ENCODE results near the gene AGAP1. TPM values are rescaled to one million over a fixed set of nuclear protein-coding genes. Genes with fewer than 3 reads are reported as not detected.

Gene AGAP1
- total RNA-seq, 1 experiment from 2014 or later = 25.8 TPM

DNA sequence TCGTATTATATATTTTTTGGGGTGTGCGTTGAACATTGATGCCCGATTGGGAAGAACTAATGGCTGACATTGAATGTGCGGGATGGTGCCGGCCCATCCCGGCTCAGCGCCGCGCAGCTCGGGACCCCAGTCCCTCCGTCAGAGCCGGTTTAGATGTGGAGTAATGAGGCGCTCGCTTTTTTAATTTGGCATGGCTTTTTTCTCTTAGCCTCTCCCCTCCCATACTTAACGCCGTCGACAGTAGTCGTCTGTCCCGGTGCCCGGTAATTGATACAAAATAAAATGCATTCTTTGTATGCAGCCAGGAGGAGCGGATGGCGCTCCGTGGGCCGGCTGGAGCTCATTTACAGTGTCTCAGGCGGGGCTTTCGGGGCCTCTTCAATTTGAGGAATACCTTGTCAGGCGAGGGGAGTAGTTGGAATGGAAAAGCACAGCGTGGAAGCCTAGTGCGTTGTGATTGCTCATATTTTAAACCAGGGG is 465.1 kb downstream of the AGAP1 start:
- H3K18ac ChIP-seq (ENCODE audit: insufficient read length, low read depth, low read length) = no peak overlapping the region
- TF ChIP-seq, protein P1, sequence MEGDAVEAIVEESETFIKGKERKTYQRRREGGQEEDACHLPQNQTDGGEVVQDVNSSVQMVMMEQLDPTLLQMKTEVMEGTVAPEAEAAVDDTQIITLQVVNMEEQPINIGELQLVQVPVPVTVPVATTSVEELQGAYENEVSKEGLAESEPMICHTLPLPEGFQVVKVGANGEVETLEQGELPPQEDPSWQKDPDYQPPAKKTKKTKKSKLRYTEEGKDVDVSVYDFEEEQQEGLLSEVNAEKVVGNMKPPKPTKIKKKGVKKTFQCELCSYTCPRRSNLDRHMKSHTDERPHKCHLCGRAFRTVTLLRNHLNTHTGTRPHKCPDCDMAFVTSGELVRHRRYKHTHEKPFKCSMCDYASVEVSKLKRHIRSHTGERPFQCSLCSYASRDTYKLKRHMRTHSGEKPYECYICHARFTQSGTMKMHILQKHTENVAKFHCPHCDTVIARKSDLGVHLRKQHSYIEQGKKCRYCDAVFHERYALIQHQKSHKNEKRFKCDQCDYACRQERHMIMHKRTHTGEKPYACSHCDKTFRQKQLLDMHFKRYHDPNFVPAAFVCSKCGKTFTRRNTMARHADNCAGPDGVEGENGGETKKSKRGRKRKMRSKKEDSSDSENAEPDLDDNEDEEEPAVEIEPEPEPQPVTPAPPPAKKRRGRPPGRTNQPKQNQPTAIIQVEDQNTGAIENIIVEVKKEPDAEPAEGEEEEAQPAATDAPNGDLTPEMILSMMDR (conservative IDR thresholded peaks at IDR 0.05) = no peak
- H3K27me3 Mint-ChIP-seq (ENCODE audit: low read depth) = no peaks in the 10 kb centered on the region
- H3K4me2 ChIP-seq (ENCODE audit: insufficient read depth, insufficient read length, low read length) = no peak overlapping the region
- no peak overlapping the region for H2BK5ac ChIP-seq (ENCODE audit: insufficient read length, low read length)
- H3K23ac ChIP-seq (ENCODE audit: insufficient read length, low read depth, low read length) = no peak overlapping the region
- H4K91ac ChIP-seq (ENCODE audit: insufficient read length, low read depth, low read length) = no peak overlapping the region
- no peaks in the 10 kb centered on the region for H3K27me3 ChIP-seq (ENCODE audit: insufficient read depth, low read length)
- no peak overlapping the region for H2BK12ac ChIP-seq (ENCODE audit: insufficient read length, low read depth, low read length)
- H4K8ac ChIP-seq (replicated peaks; ENCODE audit: insufficient read length, low read depth, low read length) = no peak overlapping the region
- no peak overlapping the region for H4K5ac ChIP-seq (ENCODE audit: insufficient read length, low read depth, low read length)
- no peak overlapping the region for H3T11ph ChIP-seq (ENCODE audit: low read length)
- no CpG with 5 or more reads among the region's 29 CpGs for WGBS (ENCODE audit: extremely low coverage, insufficient read length, low lambda C conversion rate)
- no peak for DNase-seq
- H3K56ac ChIP-seq (ENCODE audit: insufficient read length, low read depth, low read length) = no peak overlapping the region
- H3K36me3 Mint-ChIP-seq (ENCODE audit: insufficient read depth in 1 of 3, low read depth in 3 of 3) = peaks cover 0 to 4% (median 0%) of the 10 kb centered on the region in 3 experiments; a peak in 2 of 7 replicates
- peaks cover 6 to 11% of the 10 kb centered on the region in 2 experiments for H3K4me1 Mint-ChIP-seq
- H3K4me3 Mint-ChIP-seq = no peak overlapping the region
- no peak overlapping the region for H2AK5ac ChIP-seq (ENCODE audit: insufficient read length, low read length)
- H2BK20ac ChIP-seq (ENCODE audit: low read depth, low read length, poor library complexity, severe bottlenecking) = no peak overlapping the region
- no peaks in the 10 kb centered on the region for H3K4me1 ChIP-seq (ENCODE audit: insufficient read depth, low read length)
- no peaks in the 10 kb centered on the region for H3K9me3 ChIP-seq (ENCODE audit: control insufficient read depth, low read depth, low read length)
- H3K9me3 Mint-ChIP-seq = no peaks in the 10 kb centered on the region; a peak in 1 of 5 replicates
- H3K27ac Mint-ChIP-seq = no peak overlapping the region
- H4K20me1 ChIP-seq (ENCODE audit: control insufficient read depth, insufficient read depth, insufficient read length) = no peaks in the 10 kb centered on the region
- H2AFZ ChIP-seq (ENCODE audit: low read length) = no peak overlapping the region
- H2BK15ac ChIP-seq (ENCODE audit: low read depth, low read length) = no peak overlapping the region
- no peak overlapping the region for H3K14ac ChIP-seq (ENCODE audit: insufficient read depth, low read length)
- H3K27ac ChIP-seq (ENCODE audit: insufficient read length, low read depth, low read length) = no peak overlapping the region
- no peaks in the 10 kb centered on the region for H3K79me1 ChIP-seq (ENCODE audit: insufficient read depth, low read depth, low read length, poor library complexity, severe bottlenecking)
- H3K79me2 ChIP-seq (ENCODE audit: insufficient read depth, low read length) = no peaks in the 10 kb centered on the region
- H3K23me2 ChIP-seq (ENCODE audit: insufficient read length, low read depth, low read length, poor library complexity, severe bottlenecking) = peaks cover 3% of the 10 kb centered on the region
- no peak overlapping the region for H2BK120ac ChIP-seq (ENCODE audit: low read depth, low read length, poor library complexity, severe bottlenecking)
- no peak overlapping the region for H3K9ac ChIP-seq (ENCODE audit: extremely low read depth, insufficient read length, low read length)
- H3K4ac ChIP-seq (ENCODE audit: low read depth, low read length) = no peak overlapping the region

Measured in H9 (cell line).